NCI-H2196 (cell line): Measurements from ENCODE around the gene ABLIM1.

Source experiments
- DNase-seq: peaks from one replicate; lab custom pipeline; 2025; ENCODE audit not compliant: unreplicated experiment; lab: John Stamatoyannopoulos, UW

The ABLIM1 gene

DNA sequence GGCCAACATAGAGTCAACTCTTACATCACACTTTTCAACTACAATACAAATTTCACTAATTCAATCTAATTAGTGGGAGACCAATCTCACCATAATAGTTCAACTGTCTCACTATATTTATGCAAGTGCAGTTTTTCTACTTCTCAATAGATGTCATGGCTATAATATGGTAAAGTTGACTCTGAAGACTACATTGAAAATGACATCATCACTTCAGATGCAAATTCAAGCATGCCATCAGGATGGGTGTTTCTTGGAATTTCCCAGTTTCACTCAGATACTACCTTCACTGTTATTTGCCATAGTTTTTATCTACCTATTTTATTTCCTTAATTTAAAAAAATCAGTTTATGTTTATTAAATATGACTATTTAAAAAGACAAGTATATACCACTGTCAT lies 67.1 kb downstream of the ABLIM1 start:
- no peak for DNase-seq

DNA sequence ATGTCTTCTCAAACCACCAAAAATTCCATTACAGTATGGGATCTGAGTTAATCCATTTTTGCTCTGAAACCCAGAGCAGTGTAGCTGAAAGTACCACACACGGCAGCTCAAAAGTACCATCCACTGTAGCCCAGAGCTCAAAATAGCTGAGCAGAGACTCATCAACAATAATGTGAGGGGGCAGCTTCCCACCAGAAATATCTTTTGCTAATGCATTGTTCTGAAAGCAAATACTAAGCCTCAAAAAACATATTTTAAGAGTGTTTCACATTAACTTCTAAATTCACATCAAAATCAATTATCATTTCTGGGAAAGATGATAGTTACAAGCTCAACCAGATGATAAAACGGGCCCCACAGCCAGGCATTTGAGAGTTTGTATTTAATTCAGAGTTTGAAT lies 73.7 kb downstream of the ABLIM1 start:
- DNase-seq = no peak

DNA sequence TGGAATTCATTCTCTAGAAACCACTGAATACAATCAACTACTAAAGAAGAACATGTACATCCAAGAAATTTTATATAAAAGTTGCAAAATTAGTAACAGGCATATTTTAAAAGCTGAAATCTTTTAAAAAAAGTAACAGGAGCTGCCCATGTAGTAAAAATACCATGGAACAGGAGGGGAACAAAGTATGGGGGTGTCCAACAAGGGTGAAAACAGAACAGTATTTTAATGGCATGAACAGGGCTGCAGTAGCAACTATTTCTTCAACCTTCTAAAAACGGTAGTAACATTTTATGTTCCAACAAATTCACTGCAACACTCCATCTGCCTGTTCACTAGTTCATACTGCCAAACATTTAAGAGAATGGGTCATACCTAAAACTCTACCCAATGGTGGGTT lies 77.0 kb downstream of the ABLIM1 start:
- no peak for DNase-seq

DNA sequence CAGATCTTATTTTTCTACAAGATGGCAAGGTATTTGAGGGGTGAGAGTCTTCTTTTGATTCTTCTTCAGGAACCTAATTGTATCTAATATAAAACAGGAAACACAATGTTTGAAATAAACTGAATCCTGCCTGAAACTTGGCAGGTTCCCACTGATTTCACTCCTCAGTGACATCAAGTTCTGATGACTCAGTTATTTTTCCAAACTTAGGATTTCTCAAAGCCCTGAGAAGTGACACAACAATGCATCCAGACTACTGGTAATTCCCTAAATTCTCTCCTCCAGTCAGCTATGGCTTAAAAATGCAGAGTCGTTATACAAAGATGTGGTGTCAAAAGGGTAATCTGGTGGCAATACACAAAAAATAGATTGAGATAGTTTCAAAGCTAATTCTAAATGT lies 80.9 kb downstream of the ABLIM1 start:
- no peak for DNase-seq

DNA sequence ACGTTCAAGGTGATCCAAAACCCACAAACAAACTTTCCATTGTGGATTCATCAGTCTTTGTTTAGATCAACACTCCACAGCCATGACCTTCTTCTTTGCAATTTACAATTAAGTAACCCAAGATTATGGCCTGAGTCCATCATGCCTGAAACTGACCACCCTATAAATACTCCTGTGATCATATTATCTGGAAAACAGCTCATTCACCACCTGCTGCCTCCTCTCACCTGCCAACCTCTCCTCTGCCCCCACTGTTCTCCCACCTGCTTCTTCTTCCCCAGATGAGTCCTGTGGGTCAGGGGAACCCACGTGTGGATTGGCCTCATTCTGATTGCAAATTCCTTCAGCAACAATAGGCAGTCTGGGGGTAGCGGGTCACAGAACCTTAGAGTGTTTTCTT lies 81.4 kb downstream of the ABLIM1 start:
- no peak for DNase-seq

DNA sequence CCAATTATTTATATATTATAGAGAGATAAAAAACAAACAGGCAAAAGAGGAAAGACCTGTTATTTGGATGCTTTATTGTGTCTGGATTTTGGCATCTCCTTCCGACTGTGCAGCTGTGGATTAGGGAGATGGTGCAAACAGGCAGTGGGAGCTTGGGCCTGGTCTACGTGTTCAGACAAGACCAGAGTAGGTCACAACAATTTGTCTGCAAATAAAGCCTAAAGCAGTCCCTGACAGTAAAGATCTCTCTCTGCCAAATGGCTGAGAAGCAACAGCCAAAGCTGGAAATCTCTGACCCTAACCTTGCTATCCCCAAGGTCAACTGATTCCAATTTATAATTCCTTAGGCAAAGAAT lies 82.0 kb downstream of the ABLIM1 start:
- no peak for DNase-seq

DNA sequence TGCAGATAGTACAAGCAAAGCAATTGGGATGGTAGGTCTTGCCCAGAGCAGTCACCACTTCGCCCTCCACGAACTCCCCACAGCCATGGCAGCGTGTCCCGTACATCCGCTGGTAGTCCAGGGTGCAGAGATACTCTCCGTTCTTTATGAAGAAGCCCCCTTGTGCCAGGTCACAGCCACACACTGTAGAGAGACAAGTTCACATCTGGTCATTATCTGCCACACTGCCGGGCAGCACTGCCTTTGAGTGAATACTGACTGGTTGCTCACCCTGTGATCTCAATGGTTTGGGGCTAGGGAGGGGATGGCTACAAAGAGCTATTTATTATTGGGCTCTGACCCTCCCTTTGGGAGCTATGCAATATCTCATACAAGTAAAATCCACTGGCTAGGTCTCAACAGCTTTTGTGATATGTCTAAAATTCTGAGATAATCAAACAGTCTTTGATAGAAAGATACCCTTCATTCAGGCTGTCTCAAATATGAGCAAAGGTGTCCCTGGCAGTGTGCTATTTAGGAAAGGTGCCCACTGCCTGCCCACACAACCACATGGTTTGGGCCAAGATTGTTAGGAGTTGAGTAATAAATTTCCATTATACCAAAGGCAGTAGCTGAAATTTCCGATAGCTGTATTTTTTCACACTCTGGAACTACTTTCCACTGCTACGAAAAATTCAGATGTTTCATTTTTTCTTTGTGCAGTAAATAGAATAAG lies 82.5 kb downstream of the ABLIM1 start:
- no peak for DNase-seq

DNA sequence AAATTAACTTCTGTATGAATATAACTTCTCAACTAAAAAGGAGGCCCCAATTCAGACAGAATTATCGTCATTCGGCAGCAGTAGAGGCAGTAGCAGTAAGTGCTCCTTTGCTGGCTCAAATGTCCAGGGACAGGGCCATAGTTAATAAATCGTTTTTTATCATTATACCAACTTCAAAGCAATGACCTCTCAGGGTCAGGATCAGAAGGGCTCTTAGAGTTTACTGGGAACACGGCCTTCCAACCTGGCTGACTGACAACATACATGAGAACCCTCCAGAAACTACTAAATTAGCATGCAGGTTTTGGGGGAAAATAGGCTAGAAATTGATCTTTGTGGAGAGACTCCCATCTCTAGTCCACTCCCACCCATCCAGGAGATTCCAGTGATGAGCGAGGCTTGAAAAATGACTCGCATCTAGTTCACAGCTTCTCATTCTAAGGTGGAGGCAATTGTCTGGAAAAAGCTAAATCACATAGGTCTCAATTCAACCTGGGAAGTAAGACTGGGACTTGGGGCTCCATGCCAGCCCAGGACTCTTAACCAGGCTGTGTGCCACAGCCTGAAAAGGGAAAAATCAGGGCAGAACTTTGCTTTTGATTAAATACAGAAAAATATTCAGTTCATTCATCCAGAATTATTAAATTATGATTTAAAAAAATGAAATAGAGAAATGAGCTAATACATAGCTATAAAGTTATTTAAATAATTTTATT lies 84.6 kb downstream of the ABLIM1 start:
- no peak for DNase-seq

DNA sequence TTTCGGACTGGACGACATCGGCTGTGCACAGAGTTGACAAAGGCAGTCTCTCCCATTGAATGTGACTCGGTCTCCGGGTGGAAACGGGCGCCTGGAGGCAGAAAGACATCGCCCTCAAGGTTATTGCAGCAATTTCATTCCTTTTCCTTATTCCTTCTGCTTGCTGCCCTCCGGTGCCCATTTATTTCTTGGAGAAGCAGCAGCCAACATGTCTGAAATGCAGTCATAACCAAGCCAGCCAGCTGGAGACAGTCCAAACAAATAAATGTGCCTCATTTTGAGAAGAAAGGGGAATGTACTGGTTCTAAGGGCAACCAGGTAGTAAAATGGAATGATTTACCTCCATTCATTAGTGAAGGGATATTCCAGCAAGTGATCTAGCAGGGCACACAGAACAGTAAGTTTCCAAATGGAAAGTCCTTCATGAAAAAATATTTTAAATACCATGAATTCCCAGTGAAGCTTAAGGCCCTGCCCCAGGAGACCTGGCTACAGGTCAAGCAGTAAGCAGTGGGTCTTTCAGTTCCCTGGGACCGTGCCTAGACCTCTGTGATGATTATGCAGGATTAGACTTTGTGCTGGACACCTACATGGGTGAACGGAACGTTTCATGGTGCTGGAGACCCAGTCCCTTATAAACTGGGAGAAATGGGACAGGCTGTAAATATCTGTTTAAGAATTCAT lies 86.6 kb downstream of the ABLIM1 start:
- no peak for DNase-seq

DNA sequence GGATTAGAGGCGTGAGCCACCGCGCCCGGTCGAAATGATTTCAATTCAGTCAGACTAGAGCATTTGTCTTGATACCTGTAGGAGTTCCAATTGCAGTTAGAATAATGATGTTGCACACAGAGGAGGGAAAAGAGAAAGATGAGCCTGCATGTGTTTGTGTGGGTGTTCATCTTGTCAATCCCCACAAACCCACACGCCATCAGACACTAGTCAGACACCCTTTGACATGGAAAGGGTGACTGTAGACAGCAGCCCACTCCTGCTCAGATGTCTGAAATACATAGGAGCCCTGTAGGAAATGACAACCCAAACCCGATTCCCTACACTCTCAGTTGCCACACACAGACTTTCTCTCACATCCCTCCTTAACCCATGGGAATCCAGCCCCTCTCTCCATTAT lies 92.0 kb downstream of the ABLIM1 start:
- no peak for DNase-seq

DNA sequence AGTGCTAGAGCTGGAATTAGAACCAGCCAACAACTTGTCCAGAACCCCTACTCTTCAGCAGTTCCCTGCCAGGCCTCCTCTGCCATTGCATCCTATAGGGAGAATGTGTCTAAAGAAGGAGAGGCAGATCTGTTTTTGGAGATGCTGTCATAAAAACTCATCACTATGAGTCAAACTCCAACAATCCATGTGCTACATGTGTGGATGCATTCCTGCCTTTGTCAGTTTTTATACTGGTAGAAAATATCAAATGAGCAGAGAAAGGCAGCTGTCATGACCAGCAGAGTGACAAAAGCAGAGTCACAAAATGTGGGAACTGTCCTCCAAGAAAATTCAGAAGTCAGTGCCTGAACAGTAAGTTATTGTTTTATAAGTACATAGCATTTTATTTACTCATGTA lies 93.0 kb downstream of the ABLIM1 start:
- DNase-seq = no peak

DNA sequence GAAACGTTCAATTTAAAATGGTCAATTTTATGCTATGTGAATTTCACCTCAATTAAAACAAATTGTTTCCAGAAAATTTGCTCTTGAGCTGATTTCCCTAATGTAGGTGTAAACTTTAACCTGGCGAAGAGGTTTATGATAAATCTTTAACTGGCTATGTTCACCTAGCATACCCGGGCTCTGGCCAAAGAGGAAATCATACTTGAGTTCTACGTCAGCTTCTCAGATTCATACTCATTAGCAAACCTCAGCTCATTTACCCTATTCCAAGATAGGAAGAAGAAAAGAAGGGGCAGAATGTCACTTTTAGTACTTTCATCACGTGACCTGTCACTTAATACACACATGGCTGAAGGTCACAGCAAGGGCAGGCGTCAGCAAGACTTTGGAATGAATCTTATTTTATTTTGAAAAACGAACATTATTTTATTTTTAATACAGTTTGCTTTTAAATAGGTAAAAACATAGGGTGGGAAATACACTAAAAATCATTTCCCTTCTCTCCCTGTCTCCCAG lies 97.0 kb downstream of the ABLIM1 start:
- DNase-seq = no peak

DNA sequence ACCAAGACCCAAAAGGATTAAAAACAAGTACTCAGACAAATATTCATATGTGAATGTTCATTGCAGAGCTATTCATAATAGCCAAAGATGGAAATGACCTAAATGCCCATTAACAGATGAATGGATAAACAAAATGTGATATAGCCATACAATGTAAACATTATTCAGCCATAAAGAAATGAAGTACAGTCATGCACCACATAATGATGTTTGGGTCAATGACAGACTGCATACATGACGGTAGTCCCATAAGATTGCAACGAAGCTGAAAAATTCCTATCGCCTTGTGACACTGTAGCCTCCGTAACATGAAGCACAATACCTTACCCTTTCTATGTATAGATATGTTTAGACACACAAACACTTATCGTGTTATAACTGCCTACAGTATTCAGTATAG lies 97.9 kb downstream of the ABLIM1 start:
- DNase-seq = no peak

DNA sequence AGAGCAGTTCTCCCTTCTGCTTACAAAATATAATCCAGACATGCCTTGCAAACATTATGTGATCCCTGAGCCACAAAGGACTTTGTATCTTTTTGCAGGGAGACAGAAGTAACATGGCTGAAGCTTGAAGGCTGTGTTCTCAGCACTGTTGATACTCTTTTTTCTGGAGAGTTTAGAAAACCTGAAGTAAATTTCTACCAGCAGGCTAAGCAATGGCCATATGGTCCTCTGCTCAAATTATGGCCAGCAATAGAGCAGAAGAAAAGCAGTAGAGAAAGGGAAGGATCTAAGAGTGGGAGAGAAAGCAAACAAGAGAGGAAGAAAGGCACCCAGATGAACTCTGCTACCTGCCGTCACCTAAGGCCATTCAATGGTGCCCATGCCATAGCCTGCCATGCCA lies 98.4 kb downstream of the ABLIM1 start:
- DNase-seq = no peak

DNA sequence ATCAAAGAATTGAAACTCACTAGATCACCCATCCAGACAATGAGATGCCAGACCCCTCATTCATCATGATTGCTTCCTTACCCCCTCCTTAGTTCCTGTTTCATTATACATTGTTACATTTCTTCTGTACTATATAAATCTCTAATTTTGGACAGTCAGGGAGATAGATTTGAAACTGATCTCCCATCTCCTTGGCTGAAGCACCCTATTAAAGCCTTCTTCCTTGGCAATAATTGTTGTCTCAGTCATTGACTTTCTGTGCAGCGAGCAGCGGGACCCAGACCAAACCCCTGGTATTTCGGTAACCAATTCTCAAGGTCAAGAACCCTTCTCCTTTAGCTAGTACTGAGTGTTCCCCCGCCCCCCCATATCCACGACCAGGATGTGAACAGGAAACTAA lies 100.2 kb downstream of the ABLIM1 start:
- no peak for DNase-seq

DNA sequence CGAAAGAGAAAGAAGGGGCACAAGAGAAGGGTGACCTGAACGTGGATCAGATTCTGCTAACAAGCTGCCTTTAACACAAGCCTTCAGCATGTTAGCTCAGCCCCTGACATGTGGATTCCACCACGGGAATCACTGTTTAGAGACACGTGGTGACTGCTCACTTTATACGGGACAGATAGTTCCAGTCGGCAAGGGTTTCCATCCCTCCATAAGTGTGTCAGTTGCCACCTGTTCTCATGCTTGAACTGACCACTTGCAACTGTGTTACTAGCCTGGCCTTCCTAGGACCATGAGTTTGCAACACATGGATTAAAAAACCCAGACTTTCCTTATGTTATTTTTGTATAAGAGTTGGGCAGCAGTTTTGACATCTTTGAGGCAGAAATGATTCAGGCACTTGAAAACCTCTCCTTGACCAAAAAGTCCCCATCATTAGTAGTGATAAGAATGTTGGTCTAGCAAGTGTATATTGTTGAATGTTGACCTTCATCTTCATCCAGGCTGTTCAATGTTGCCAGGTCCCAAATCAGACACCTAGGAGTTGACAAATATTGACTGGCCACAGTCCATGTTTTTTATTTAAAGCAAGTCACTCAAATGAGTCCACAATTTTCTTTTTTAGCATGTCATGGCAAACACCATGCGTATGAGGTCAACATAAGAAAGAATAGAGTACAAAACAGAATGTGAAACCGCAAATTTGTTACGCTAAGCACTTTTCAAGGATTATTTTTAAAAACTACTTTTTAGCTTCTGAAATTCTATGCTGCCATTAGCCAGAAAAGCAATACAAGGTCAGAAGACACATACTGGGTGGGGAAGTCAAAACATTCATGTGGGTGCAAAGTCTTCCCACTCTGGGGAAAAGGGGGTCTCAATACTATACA lies 101.6 kb downstream of the ABLIM1 start:
- no peak for DNase-seq

DNA sequence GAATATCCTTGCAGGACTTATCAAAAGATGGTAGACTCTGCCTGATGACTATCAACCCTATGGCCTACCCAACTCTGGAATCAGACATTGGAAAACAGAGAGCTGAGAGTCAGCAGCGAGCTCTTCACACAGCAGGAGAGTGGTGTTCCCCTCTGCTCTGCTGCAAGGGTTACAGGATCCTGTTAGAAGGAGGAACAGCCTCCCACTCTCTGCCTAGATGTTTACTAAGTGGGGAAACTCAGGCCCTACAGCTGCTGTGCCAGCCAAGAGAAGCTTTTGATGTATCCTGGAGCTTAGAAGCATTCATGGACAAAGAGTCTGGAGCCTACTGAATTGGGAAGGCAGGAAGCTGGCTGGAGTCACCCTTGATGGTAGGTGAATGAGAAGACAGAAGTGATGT lies 104.6 kb downstream of the ABLIM1 start:
- DNase-seq = no peak

DNA sequence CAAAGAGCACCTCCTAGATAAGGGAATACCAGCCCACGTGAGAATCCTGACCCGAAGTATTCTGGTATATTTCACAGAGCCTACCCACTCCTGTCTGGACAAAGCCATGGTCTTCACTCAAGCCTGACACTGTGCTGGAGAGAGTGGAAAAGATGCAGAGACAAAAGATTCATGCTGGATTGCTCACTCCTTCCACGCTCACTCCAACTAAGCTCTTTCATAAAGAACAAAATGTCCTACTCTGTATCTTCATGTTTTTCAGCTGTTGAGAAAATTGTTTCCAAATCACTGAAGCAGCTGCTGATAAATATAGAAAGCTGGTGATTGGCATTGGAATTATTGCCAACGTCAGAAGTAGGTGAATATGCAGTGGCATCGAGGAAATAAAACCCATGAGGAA lies 106.0 kb downstream of the ABLIM1 start:
- DNase-seq = no peak

DNA sequence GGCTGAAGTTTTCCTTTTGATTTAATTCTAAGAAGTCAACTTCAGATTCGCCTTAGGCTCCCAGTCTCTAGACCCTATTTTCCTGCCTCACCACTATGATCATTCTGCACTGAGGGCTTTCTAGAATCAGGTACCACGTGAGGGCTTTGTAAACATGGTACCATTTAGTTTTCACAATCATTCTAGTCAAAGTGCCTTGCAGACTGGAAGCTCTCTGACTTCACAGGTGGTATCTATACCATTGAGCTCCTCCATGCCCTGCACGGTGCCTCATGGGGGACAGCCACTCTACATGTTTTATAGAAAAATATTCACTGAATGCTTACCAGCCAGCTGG lies 106.5 kb downstream of the ABLIM1 start:
- no peak for DNase-seq

DNA sequence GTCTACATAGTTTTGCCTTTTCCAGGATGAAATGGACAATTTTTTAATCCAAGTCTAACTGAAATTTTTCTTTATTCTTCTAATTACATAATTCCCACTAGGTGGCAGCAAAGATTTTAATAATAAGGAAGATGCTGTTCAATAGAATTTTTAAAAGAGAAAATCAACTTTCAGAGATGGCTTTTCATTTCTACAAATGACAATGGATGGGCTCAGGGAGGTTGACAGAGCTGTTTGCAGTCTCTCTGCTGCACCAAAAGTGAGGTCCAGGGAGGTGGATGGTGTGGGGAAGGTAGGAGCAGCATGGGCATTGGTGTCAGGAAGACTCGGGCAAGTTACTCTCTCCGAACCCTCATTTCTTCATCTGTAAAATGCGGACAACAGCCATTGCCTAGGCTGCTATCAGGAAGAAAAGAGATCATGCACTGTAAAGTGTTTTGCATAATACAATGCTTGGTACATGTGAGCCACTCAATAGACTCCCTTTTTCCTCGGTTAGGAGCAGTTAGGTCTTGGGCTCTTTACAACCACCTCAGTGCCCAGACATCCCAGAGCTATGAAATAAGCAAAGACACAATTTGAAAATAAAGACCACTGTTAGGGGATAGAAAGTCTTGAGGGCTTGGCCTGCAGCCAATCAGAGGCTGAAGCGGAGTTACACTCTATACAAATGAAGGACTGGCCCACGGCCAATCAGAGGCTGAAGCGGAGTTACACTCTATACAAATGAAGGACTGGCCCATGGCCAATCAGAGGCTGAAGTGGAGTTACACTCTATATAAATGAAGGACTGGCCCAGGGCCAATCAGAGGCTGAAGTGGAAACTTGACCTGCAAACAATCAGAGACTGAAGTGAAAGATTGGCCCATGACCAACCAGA lies 107.1 kb downstream of the ABLIM1 start:
- peak; percentile 73 for DNase-seq
